ENCODE data around the gene OSBPL6. TPM values are rescaled to one million over a fixed set of nuclear protein-coding genes. Genes with fewer than 3 reads are reported as not detected.

Gene OSBPL6
- total and polyA plus RNA-seq, 9 of the 15 experiments (the other 6 are each of a cell fraction or from before 2014, with no cell fraction given): 3.4 to 12.7 (median 9.3) TPM

GRCh38 chr2:178241844-178242551, 47.7 kb downstream of the OSBPL6 start (continued):
- TF ChIP-seq ZNF175 (CRISPR knock-in tag; IDR thresholded peaks at IDR 0.05; ENCODE audit: low read depth) (0 out of 2 replicates have a peak, but pooled peaks have one; percentile 62), NCOA1 (IDR thresholded peaks at IDR 0.05; ENCODE audit: low read depth) (no peak), MXI1 (IDR thresholded peaks at IDR 0.05; ENCODE audit: low read depth, low read length) (no peak), ESRRA (IDR thresholded peaks at IDR 0.05; ENCODE audit: borderline replicate concordance, low read depth) (no peak), RNF219 (CRISPR knock-in tag; IDR thresholded peaks at IDR 0.05) (no peak), ZNF23 (CRISPR knock-in tag; IDR thresholded peaks at IDR 0.05) (no peak), ZNF431 (CRISPR knock-in tag; IDR thresholded peaks at IDR 0.05) (no peak), REST (IDR thresholded peaks at IDR 0.05; ENCODE audit: borderline replicate concordance) (no peak), REST (CRISPR knock-in tag; IDR thresholded peaks at IDR 0.05; ENCODE audit: low read depth) (no peak), ZNF76 (CRISPR knock-in tag; IDR thresholded peaks at IDR 0.05; ENCODE audit: borderline replicate concordance) (no peak), ZNF639 (CRISPR knock-in tag; conservative IDR thresholded peaks at IDR 0.05 in 1 of 2, IDR thresholded peaks at IDR 0.05 in 1 of 2) (no peak), DPF2 (IDR thresholded peaks at IDR 0.05) (peak; percentile 78), ZNF780A (CRISPR knock-in tag; IDR thresholded peaks at IDR 0.05) (no peak), ZNF282 (CRISPR knock-in tag; IDR thresholded peaks at IDR 0.05) (no peak), ZNF408 (CRISPR knock-in tag; IDR thresholded peaks at IDR 0.05; ENCODE audit: low read depth) (no peak), ZNF57 (CRISPR knock-in tag; IDR thresholded peaks at IDR 0.05) (no peak), ARNT (IDR thresholded peaks at IDR 0.05) (no peak), ZNF197 (CRISPR knock-in tag; IDR thresholded peaks at IDR 0.05; ENCODE audit: low read depth) (no peak)
